ENCODE data around the gene MEIG1. TPM values are rescaled to one million over a fixed set of nuclear protein-coding genes. Genes with fewer than 3 reads are reported as not detected.

The MEIG1 gene
- total and polyA plus RNA-seq, 2 of the 8 experiments (the other 6 are each of a cell fraction or from before 2014, with no cell fraction given) = not detected

DNA sequence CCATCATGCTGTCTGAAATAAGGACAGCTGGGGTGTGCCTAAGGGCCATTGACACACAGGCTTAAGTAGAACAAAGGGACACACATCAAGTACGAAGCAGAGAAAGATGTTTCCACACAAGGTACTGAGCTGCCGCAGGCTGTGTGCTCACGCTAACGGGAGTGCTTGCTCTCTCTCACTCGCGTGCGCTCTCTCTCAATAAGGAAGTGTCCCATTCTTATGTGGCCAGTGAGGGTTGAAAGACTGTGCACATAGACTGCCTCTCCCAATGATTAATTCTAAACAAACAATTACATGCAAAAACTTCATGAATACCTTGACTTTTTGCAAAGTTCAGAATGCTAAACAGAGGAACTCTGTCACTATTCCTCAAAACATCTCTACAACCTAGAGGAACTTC lies 35.2 kb upstream of the MEIG1 start:
- WGBS, 2 experiments (ENCODE audit: extremely low coverage in 1 of 2, insufficient coverage in 1 of 2, insufficient read length in 1 of 2, insufficient replicate concordance in 2 of 2, low coverage in 1 of 2, low lambda C conversion rate in 2 of 2, missing lambda C conversion rate in 1 of 2) = 97% methylated on average over 7 of the region's 7 CpGs; no CpG with 5 or more reads in 1 of the 2 experiments
- no peak overlapping the region for H3K4ac ChIP-seq (replicated peaks; ENCODE audit: insufficient read length, low read depth, low read length)
- FAIRE-seq (no peak), DNase-seq (ENCODE audit: low read depth in 1 of 2, low spot score in 2 of 2) (no peak)
- no peak overlapping the region for H3K18ac ChIP-seq (ENCODE audit: extremely low read depth, low read length)
- H3K36me3 ChIP-seq (ENCODE audit: control insufficient read depth in 2 of 4, insufficient read depth in 4 of 4, low read length in 3 of 4) = peaks cover 0 to 20% (median 11%) of the 10 kb centered on the region in 4 experiments; a peak in 6 of 8 replicates
- peaks cover 0 to 3% of the 10 kb centered on the region in 2 experiments for H4K20me1 ChIP-seq (replicated peaks in 1 of 2; ENCODE audit: control insufficient read depth in 1 of 2, insufficient read depth in 2 of 2, low read length in 2 of 2)
- H4K8ac ChIP-seq (ENCODE audit: extremely low read depth, insufficient read depth, low read length) = no peak overlapping the region
- no peak overlapping the region for H2AK5ac ChIP-seq (ENCODE audit: low read depth, low read length)
- no peak overlapping the region for H2BK5ac ChIP-seq (ENCODE audit: low read depth, low read length)
- H3K27ac ChIP-seq (ENCODE audit: low read depth, low read length) = no peak overlapping the region
- POLR2A ChIA-PET (ENCODE audit: partially characterized antibody) = interaction anchor here (1.1 kb wide), 1 partner anchor 173 kb away, joined by 3 read pairs; the partner anchor contains the start of gene RPP38
- no peaks in the 10 kb centered on the region for H3K9me3 ChIP-seq (ENCODE audit: insufficient read depth in 2 of 2, low read depth in 1 of 2, low read length in 1 of 2)
- no peak overlapping the region for H4K91ac ChIP-seq (replicated peaks; ENCODE audit: insufficient read length, low read length)
- H4K5ac ChIP-seq (ENCODE audit: insufficient read length, low read depth, low read length) = no peak overlapping the region
- H3K79me2 ChIP-seq (ENCODE audit: control insufficient read depth in 1 of 2, insufficient read depth in 2 of 2, low read length in 2 of 2) = no peaks in the 10 kb centered on the region
- H2BK15ac ChIP-seq (ENCODE audit: low read length) = no peak overlapping the region
- H3K23ac ChIP-seq (ENCODE audit: insufficient read length) = no peak overlapping the region
- no peak overlapping the region for H2BK20ac ChIP-seq (ENCODE audit: low read length)
- H3K9ac ChIP-seq (replicated peaks in 1 of 4; ENCODE audit: extremely low read depth in 1 of 4, low read depth in 3 of 4, low read length in 3 of 4) = no peak overlapping the region
- no peaks in the 10 kb centered on the region for H3K79me1 ChIP-seq (ENCODE audit: low read depth, low read length)
- no peaks in the 10 kb centered on the region for H3K4me1 ChIP-seq (replicated peaks in 1 of 4; ENCODE audit: control insufficient read depth in 3 of 4, insufficient read depth in 4 of 4, low read length in 3 of 4)
- CTCF ChIA-PET (ENCODE audit: partially characterized antibody) = no interaction called here
- no peak overlapping the region for H2BK12ac ChIP-seq (ENCODE audit: low read depth, low read length)
- no peak overlapping the region for H3K4me3 ChIP-seq (ENCODE audit: extremely low read depth in 1 of 4, insufficient read depth in 2 of 4, low read depth in 3 of 4, low read length in 4 of 4)
- no peaks in the 10 kb centered on the region for H3K23me2 ChIP-seq (ENCODE audit: low read depth, low read length)
- H3K56ac ChIP-seq (replicated peaks; ENCODE audit: insufficient read length, low read depth, low read length) = no peak overlapping the region
- TF ChIP-seq CREB1 (IDR thresholded peaks at IDR 0.05) (no peak), SUZ12 (IDR thresholded peaks at IDR 0.05; ENCODE audit: low read length) (no peak), SP4 (IDR thresholded peaks at IDR 0.05; ENCODE audit: low read length) (no peak), JUND (IDR thresholded peaks at IDR 0.05; ENCODE audit: low read length) (no peak), ATF2 (IDR thresholded peaks at IDR 0.05; ENCODE audit: low read length) (no peak), SIN3A (conservative IDR thresholded peaks at IDR 0.05 in 1 of 2, IDR thresholded peaks at IDR 0.05 in 1 of 2; ENCODE audit: low read depth in 1 of 2, low read length in 2 of 2) (no peak), RAD21 (IDR thresholded peaks at IDR 0.05 in 1 of 2, conservative IDR thresholded peaks at IDR 0.05 in 1 of 2; ENCODE audit: low read depth in 2 of 2, low read length in 2 of 2) (no peak), NRF1 (IDR thresholded peaks at IDR 0.05; ENCODE audit: low read depth, low read length) (no peak), TBP (IDR thresholded peaks at IDR 0.05; ENCODE audit: low read depth, low read length) (no peak), KDM4A (IDR thresholded peaks at IDR 0.05; ENCODE audit: low read depth, low read length, severe bottlenecking) (no peak), SP2 (IDR thresholded peaks at IDR 0.05; ENCODE audit: low read length) (no peak)
- TF ChIP-seq, protein P1, sequence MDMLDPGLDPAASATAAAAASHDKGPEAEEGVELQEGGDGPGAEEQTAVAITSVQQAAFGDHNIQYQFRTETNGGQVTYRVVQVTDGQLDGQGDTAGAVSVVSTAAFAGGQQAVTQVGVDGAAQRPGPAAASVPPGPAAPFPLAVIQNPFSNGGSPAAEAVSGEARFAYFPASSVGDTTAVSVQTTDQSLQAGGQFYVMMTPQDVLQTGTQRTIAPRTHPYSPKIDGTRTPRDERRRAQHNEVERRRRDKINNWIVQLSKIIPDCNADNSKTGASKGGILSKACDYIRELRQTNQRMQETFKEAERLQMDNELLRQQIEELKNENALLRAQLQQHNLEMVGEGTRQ (IDR thresholded peaks at IDR 0.05; ENCODE audit: low read length) = no peak
- no peak overlapping the region for H2BK120ac ChIP-seq (replicated peaks; ENCODE audit: low read depth, low read length)
- H3K27me3 ChIP-seq (replicated peaks in 1 of 4; ENCODE audit: control insufficient read depth in 3 of 4, extremely low read depth in 1 of 4, insufficient read depth in 3 of 4, low read length in 3 of 4) = no peaks in the 10 kb centered on the region
- no peak overlapping the region for H3K14ac ChIP-seq (ENCODE audit: insufficient read length)
- H2AFZ ChIP-seq (ENCODE audit: low read length) = no peak overlapping the region
- no peak overlapping the region for H3K4me2 ChIP-seq (ENCODE audit: insufficient read depth in 1 of 2, low read depth in 2 of 2, low read length in 2 of 2)

Data from H1 (cell line).